Nephron progenitor cell (in vitro differentiated cells): ENCODE data around the gene PNMT.
A peak's percentile ranks its signal among the peaks of the same experiment; 100 is the strongest.
"Not testable (repeated sequence)": the region's sequence is repeated elsewhere in the genome, so short reads cannot be mapped to it uniquely, and the experiment has no call there.

Source experiments
- DNase-seq: peaks from one replicate; pipeline ENCODE4 v3.0.0; 2021
- H3K27ac Mint-ChIP-seq: 2 replicates; pipeline ENCODE4 v1.8.0; 2021; ENCODE audit warnings: mild to moderate bottlenecking, moderate library complexity, mixed read lengths
- H3K27me3 Mint-ChIP-seq: 2 replicates; pipeline ENCODE4 v1.8.0; 2021; ENCODE audit warnings: mild to moderate bottlenecking, low read depth, mixed read lengths; ENCODE audit not compliant: poor library complexity
- H3K36me3 Mint-ChIP-seq: 2 replicates; pipeline ENCODE4 v1.8.0; 2021; ENCODE audit warnings: low read depth, mixed read lengths
- H3K4me1 Mint-ChIP-seq: 2 replicates; pipeline ENCODE4 v1.8.0; 2021; ENCODE audit warnings: mixed read lengths
- H3K4me3 Mint-ChIP-seq: 2 replicates; pipeline ENCODE4 v1.8.0; 2021; ENCODE audit warnings: mild to moderate bottlenecking, moderate library complexity, mixed read lengths
- H3K9me3 Mint-ChIP-seq: 2 replicates; pipeline ENCODE4 v1.8.0; 2021; ENCODE audit warnings: mild to moderate bottlenecking, moderate library complexity, mixed read lengths
- TF ChIP-seq, protein P1 (sequence below): fragments of 200-600 bp; sonication (generic); IDR thresholded peaks from 2 replicates; pipeline ENCODE4 v1.5.0; 2021; ENCODE audit warnings: antibody characterized with exemption

The PNMT gene

DNA sequence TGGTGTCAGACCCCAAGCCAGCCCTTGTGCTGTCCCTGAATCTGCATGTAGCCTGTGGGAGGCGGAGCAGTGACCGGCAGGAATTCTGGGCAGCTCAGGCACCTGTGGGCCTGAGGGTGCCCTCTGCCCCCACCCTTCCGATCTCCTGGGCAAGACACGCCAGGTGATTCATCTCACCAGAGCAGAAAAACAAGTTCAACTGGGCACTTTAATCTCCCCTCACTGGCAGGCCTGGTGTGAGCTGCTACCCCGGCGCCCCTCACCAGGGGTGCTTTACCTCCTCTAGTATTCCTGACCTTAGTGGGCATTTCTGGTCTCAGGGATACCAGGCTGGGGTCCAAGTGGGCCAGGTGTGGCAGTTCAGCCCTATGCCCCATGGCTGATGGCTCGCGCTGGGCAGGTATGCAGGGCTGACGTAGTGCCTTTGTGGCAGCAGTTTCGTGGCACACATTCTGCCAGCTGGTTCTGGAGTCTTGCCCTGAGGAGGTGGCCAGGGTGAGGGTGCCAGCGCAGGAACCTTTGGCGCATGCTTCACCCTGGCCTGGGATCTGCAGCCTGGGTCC is 37.6 kb downstream of the PNMT start:
- H3K27me3 Mint-ChIP-seq = peaks cover 8% of the 10 kb centered on the region
- H3K9me3 Mint-ChIP-seq = no peaks in the 10 kb centered on the region
- H3K27ac Mint-ChIP-seq = no peak overlapping the region
- TF ChIP-seq, protein P1, sequence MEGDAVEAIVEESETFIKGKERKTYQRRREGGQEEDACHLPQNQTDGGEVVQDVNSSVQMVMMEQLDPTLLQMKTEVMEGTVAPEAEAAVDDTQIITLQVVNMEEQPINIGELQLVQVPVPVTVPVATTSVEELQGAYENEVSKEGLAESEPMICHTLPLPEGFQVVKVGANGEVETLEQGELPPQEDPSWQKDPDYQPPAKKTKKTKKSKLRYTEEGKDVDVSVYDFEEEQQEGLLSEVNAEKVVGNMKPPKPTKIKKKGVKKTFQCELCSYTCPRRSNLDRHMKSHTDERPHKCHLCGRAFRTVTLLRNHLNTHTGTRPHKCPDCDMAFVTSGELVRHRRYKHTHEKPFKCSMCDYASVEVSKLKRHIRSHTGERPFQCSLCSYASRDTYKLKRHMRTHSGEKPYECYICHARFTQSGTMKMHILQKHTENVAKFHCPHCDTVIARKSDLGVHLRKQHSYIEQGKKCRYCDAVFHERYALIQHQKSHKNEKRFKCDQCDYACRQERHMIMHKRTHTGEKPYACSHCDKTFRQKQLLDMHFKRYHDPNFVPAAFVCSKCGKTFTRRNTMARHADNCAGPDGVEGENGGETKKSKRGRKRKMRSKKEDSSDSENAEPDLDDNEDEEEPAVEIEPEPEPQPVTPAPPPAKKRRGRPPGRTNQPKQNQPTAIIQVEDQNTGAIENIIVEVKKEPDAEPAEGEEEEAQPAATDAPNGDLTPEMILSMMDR = no peak
- peaks cover 9% of the 10 kb centered on the region for H3K36me3 Mint-ChIP-seq
- no peak overlapping the region for H3K4me3 Mint-ChIP-seq
- peaks cover 43% of the 10 kb centered on the region for H3K4me1 Mint-ChIP-seq
- DNase-seq = no peak

DNA sequence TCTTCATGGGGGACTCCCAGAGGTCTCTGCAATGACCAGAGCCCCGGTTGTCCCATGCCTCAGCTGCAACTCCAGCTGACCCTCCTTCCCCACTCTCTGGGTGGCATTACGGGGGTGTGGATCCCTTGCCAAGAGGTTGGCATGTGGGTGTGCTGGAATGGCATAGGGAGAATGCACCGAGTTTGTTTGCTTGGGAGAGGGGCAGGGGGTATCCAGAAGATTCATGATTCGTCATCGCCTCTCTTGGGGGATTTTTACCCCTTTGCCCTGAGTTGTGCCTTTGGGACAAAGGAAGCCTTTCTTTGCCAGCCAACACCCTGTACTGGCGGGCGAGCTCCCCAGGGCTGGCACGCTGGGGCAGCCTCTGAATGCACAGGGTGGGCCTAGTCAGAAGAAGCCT is 38.1 kb downstream of the PNMT start:
- Mint-ChIP-seq H3K36me3 (peaks cover 9% of the 10 kb centered on the region), H3K9me3 (no peaks in the 10 kb centered on the region), H3K4me3 (no peak overlapping the region), H3K27ac (no peak overlapping the region), H3K27me3 (peaks cover 6% of the 10 kb centered on the region), H3K4me1 (peaks cover 38% of the 10 kb centered on the region)
- DNase-seq = no peak
- TF ChIP-seq, protein P1 = no peak

DNA sequence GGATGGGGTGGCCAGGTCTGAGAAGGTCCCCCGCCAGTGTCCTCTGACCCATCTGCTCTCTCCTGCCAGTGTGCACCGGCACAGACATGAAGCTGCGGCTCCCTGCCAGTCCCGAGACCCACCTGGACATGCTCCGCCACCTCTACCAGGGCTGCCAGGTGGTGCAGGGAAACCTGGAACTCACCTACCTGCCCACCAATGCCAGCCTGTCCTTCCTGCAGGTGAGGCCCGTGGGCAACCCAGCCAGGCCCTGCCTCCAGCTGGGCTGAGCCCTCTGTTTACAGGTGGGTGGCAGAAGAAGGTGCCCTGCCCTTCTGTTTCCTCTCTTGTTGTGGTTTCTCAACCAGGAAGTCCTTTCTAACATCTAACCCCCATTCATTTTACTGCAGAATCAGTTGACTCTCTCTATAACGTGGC is 38.7 kb downstream of the PNMT start:
- DNase-seq = no peak
- peaks cover 4% of the 10 kb centered on the region for H3K27me3 Mint-ChIP-seq
- peaks cover 9% of the 10 kb centered on the region for H3K36me3 Mint-ChIP-seq
- peaks cover 32% of the 10 kb centered on the region for H3K4me1 Mint-ChIP-seq
- no peak overlapping the region for H3K27ac Mint-ChIP-seq
- no peak overlapping the region for H3K4me3 Mint-ChIP-seq
- H3K9me3 Mint-ChIP-seq = no peaks in the 10 kb centered on the region
- TF ChIP-seq, protein P1 = no peak

DNA sequence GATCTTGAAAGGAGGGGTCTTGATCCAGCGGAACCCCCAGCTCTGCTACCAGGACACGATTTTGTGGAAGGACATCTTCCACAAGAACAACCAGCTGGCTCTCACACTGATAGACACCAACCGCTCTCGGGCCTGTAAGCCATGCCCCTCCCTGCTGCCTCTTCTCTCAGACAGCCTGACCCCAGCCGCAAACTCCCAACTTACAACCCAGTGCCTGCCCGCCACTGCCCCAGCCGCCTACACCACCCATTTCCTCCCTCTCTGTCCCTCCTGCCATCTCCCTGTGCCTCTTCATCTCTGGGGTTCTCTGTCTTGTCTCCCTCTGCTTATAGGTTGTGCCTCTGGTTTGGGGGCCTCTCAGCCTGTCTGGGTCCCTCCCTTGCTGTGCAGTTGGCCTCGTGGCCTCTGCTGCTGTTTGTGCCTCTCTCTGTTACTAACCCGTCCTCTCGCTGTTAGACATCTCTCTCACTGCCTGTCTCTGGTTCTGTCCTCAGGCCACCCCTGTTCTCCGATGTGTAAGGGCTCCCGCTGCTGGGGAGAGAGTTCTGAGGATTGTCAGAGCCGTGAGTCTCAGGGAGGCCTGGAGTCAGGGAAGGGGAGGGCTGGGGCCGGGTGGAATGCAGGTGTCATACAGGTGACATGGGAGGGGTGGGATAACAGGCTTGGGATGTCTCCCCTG is 41.2 kb downstream of the PNMT start:
- Mint-ChIP-seq H3K36me3 (peaks cover 17% of the 10 kb centered on the region), H3K4me3 (no peak overlapping the region), H3K27ac (peak overlapping the region; percentile 54), H3K9me3 (no peaks in the 10 kb centered on the region), H3K27me3 (peaks cover 4% of the 10 kb centered on the region), H3K4me1 (peaks cover 9% of the 10 kb centered on the region)
- TF ChIP-seq, protein P1 = no peak
- no peak for DNase-seq

- Mint-ChIP-seq H3K27me3 (no peaks in the 10 kb centered on the region), H3K36me3 (peaks cover 17% of the 10 kb centered on the region), H3K4me3 (no peak overlapping the region), H3K4me1 (peaks cover 1% of the 10 kb centered on the region), H3K9me3 (no peaks in the 10 kb centered on the region), H3K27ac (no peak overlapping the region)
- DNase-seq = no peak
- TF ChIP-seq, protein P1 = no peak
These were observed 42.0 kb downstream of the PNMT start for GRCh38 chr17:39709998-39710964.

GRCh38 chr17:39711071-39711470 is 42.8 kb downstream of the PNMT start:
- H3K9me3 Mint-ChIP-seq, H3K4me1 Mint-ChIP-seq, DNase-seq, H3K4me3 Mint-ChIP-seq, H3K27me3 Mint-ChIP-seq: not testable (repeated sequence)
- Mint-ChIP-seq H3K27ac (peak overlapping the region; percentile 36), H3K36me3 (peaks cover 17% of the 10 kb centered on the region)
